ENCODE measurements around the gene IQCK. TPM values are rescaled to one million over a fixed set of nuclear protein-coding genes. Genes with fewer than 3 reads are reported as not detected.

The IQCK gene
- total and polyA plus RNA-seq, 10 donors, result 3.6 to 19.9 (median 7.4) TPM

- intact Hi-C loops (cut with DNase I; ENCODE audit: low total_unique reads), result no loop called here
- no peaks in the 10 kb centered on the region for H3K9me3 ChIP-seq
- 0 to 2% (median 1%) methylated on average over 10 of the region's 10 CpGs for WGBS, 5 donors
- no peak for DNase-seq
- H3K36me3 ChIP-seq, result peaks cover 0 to 27% (median 19%) of the 10 kb centered on the region in 6 donors
- no peaks in the 10 kb centered on the region for H3K27me3 ChIP-seq (replicated peaks in 1 of 7)
- peaks cover 10 to 32% (median 28%) of the 10 kb centered on the region in 6 donors for H3K4me1 ChIP-seq
- TF ChIP-seq POLR2AphosphoS5 (IDR thresholded peaks at IDR 0.05) (no peak), POLR2A (IDR thresholded peaks at IDR 0.05) (no peak), CTCF (IDR thresholded peaks at IDR 0.05 in 8 of 11, conservative IDR thresholded peaks at IDR 0.05 in 3 of 11) (no peak)
- peak overlapping the region; percentile 95 to 100 (median 98) for H3K4me3 ChIP-seq
- H3K27ac ChIP-seq, result peak overlapping the region in 5 of 8 donors; percentile 63 to 82 (median 76)
Measured at GRCh38 chr16:19717314-19717713, 757 bp upstream of the IQCK start.

GRCh38 chr16:19718624-19718965, 524 bp downstream of the IQCK start:
- Histone ChIP-seq H3K9me3 (no peaks in the 10 kb centered on the region), H3K27me3 (replicated peaks in 1 of 7) (no peaks in the 10 kb centered on the region), H3K4me1 (peaks cover 10 to 32% (median 28%) of the 10 kb centered on the region in 6 donors), H3K4me3 (peak overlapping the region; percentile 95 to 100 (median 98)), H3K36me3 (peaks cover 0 to 14% (median 11%) of the 10 kb centered on the region in 6 donors), H3K27ac (peak overlapping the region in 6 of 8 donors; percentile 63 to 82 (median 74))
- no peak for TF ChIP-seq CTCF (IDR thresholded peaks at IDR 0.05 in 8 of 11, conservative IDR thresholded peaks at IDR 0.05 in 3 of 11)
- TF ChIP-seq POLR2AphosphoS5 (IDR thresholded peaks at IDR 0.05), result no peak
- no peak for TF ChIP-seq POLR2A (IDR thresholded peaks at IDR 0.05)
- intact Hi-C loops (cut with DNase I; ENCODE audit: low total_unique reads), result no loop called here
- DNase-seq, result no peak
- 0 to 3% (median 2%) methylated on average over 20 to 21 of the region's 21 CpGs for WGBS, 5 donors

GRCh38 chr16:19722269-19722952, 4.3 kb downstream of the IQCK start:
- WGBS, 5 donors, result 67 to 71% (median 70%) methylated on average over 11 of the region's 11 CpGs
- no peaks in the 10 kb centered on the region for H3K27me3 ChIP-seq (replicated peaks in 1 of 7)
- TF ChIP-seq POLR2A (IDR thresholded peaks at IDR 0.05), result no peak
- TF ChIP-seq CTCF (IDR thresholded peaks at IDR 0.05 in 8 of 11, conservative IDR thresholded peaks at IDR 0.05 in 3 of 11), result no peak
- TF ChIP-seq POLR2AphosphoS5 (IDR thresholded peaks at IDR 0.05), result no peak
- no peaks in the 10 kb centered on the region for H3K9me3 ChIP-seq
- DNase-seq, result no peak
- peaks cover 4 to 15% (median 11%) of the 10 kb centered on the region in 6 donors for H3K4me1 ChIP-seq
- no peak overlapping the region for H3K27ac ChIP-seq
- H3K36me3 ChIP-seq, result no peaks in the 10 kb centered on the region
- intact Hi-C loops (cut with DNase I; ENCODE audit: low total_unique reads), result no loop called here
- no peak overlapping the region for H3K4me3 ChIP-seq

GRCh38 chr16:19722981-19723380, 4.9 kb downstream of the IQCK start:
- Histone ChIP-seq H3K36me3 (no peaks in the 10 kb centered on the region), H3K27ac (no peak overlapping the region), H3K9me3 (no peaks in the 10 kb centered on the region), H3K4me1 (peaks cover 3 to 11% (median 9%) of the 10 kb centered on the region in 6 donors), H3K4me3 (no peak overlapping the region), H3K27me3 (replicated peaks in 1 of 7) (no peaks in the 10 kb centered on the region)
- WGBS, 5 donors, result 88 to 96% (median 92%) methylated on average over 7 of the region's 7 CpGs
- intact Hi-C loops (cut with DNase I; ENCODE audit: low total_unique reads), result no loop called here
- DNase-seq, result no peak
- no peak for TF ChIP-seq POLR2AphosphoS5 (IDR thresholded peaks at IDR 0.05)
- TF ChIP-seq POLR2A (IDR thresholded peaks at IDR 0.05), result no peak
- TF ChIP-seq CTCF (IDR thresholded peaks at IDR 0.05 in 8 of 11, conservative IDR thresholded peaks at IDR 0.05 in 3 of 11), result no peak
